K562 (cell line): Measurements from ENCODE around the gene S100A6. TPM values are rescaled to one million over a fixed set of nuclear protein-coding genes. Genes with fewer than 3 reads are reported as not detected.

Experiments used
- ATAC-seq: fragments of 200-7000 bp; cut with Tn5 transposase; 3 replicates; pipeline ENCODE4 v1.9.1; 2020; ENCODE audit warnings: moderate library complexity
- BruUV-seq: library from RNA; stranded (reverse); fragments of 400-500 nt; replicated peaks from 2 replicates; lab custom pipeline; 2021; lab: Mats Ljungman, UMichigan
- CTCF ChIA-PET: fragments of 300-600 bp; formaldehyde crosslinking; extraction: SDS; loops from one replicate; lab custom pipeline; 2021; ENCODE audit warnings: low intra/inter-chr PET ratio; lab: Yijun Ruan, JAX
- POLR2A ChIA-PET: fragments of 300-600, 350-650 bp; sonication (Branson Sonifier 250); formaldehyde crosslinking; extraction: SDS; loops from one replicate; lab custom pipeline; 2021; ENCODE audit warnings: antibody characterized with exemption, inconsistent platforms; lab: Yijun Ruan, JAX
- DNase-seq, 4 experiments: peaks; one replicate each; pipeline versions ENCODE4 v3.0.0 to v3.0.0-alpha.2; 2011 to 2018; ENCODE audit warnings: low spot score in 3 of 4, mixed read lengths in 3 of 4; ENCODE audit errors: extremely low read depth in 1 of 4
- FAIRE-seq: peaks from 2 replicates; lab custom pipeline; 2011; peaks lifted over from hg19 to GRCh38; lab: Jason Lieb, UNC
- H2AFZ ChIP-seq: 2 replicates; pipeline ENCODE4 v1.6.0; 2011; ENCODE audit warnings: low read depth, low read length, control low read depth, inconsistent platforms
- H3K27ac ChIP-seq: fragments of 200-600 bp; 3 replicates; pipeline ENCODE4 v1.8.0; 2011; ENCODE audit warnings: low read depth, mild to moderate bottlenecking, control low read depth, inconsistent platforms, low read length, moderate library complexity, mixed read lengths; ENCODE audit errors: extremely low read depth
- H3K27me3 ChIP-seq, 2 experiments: fragments of 300-600 bp in 1 of 2; 2 replicates in 1 of 2; 3 replicates in 1 of 2; pipeline versions ENCODE4 v1.6.0 to v1.8.0; 2011; ENCODE audit warnings: inconsistent platforms in 2 of 2, low read length in 2 of 2, mild to moderate bottlenecking in 1 of 2, mixed read lengths in 1 of 2, moderate library complexity in 1 of 2; ENCODE audit not compliant: control insufficient read depth in 2 of 2, insufficient read depth in 2 of 2
- H3K36me3 ChIP-seq: fragments of 300-600 bp; 3 replicates; pipeline ENCODE4 v1.8.0; 2011; ENCODE audit warnings: mild to moderate bottlenecking, low read length, inconsistent platforms; ENCODE audit not compliant: control insufficient read depth, insufficient read depth
- H3K4me1 ChIP-seq, 2 experiments: fragments of 200-600 bp in 1 of 2; replicated peaks in 1 of 2; 2 replicates in 1 of 2; 3 replicates in 1 of 2; pipeline versions ENCODE4 v1.5.1 to v1.8.0; 2011; ENCODE audit warnings: inconsistent platforms in 2 of 2, low read length in 2 of 2, mild to moderate bottlenecking in 1 of 2, mixed read lengths in 1 of 2, moderate library complexity in 1 of 2; ENCODE audit not compliant: control insufficient read depth in 2 of 2, insufficient read depth in 2 of 2
- H3K4me2 ChIP-seq: 2 replicates; pipeline ENCODE4 v1.6.1; 2011; ENCODE audit warnings: low read length, control low read depth, inconsistent platforms, mixed read lengths; ENCODE audit not compliant: insufficient read depth
- H3K4me3 ChIP-seq: fragments of 200-600 bp; sonication (generic), shearing (Covaris generic); 2 replicates; pipeline ENCODE4 v1.5.1; 2016; ENCODE audit warnings: control low read depth, inconsistent platforms
- H3K79me2 ChIP-seq: fragments of 200-600 bp; 3 replicates; pipeline ENCODE4 v1.8.0; 2011; ENCODE audit warnings: low read length, inconsistent platforms; ENCODE audit not compliant: control insufficient read depth, insufficient read depth
- H3K9ac ChIP-seq, 2 experiments: 2 replicates each; pipeline versions ENCODE4 v1.6.0 to v1.6.1; 2011; ENCODE audit warnings: low read depth in 2 of 2, low read length in 2 of 2, control low read depth in 1 of 2, inconsistent platforms in 1 of 2, mild to moderate bottlenecking in 1 of 2, mixed read lengths in 1 of 2; ENCODE audit not compliant: insufficient read depth in 1 of 2
- H3K9me1 ChIP-seq: one replicate; pipeline ENCODE4 v1.6.0; 2011; ENCODE audit warnings: inconsistent platforms, mild to moderate bottlenecking, low read length, moderate library complexity; ENCODE audit not compliant: control insufficient read depth, insufficient read depth
- H3K9me3 ChIP-seq: replicated peaks from 2 replicates; pipeline ENCODE4 v1.5.1; 2011; ENCODE audit warnings: low read depth, low read length, inconsistent platforms; ENCODE audit not compliant: control insufficient read depth, insufficient read depth
- H4K20me1 ChIP-seq: replicated peaks from 2 replicates; pipeline ENCODE4 v1.6.1; 2011; ENCODE audit warnings: low read length, inconsistent platforms, mixed read lengths; ENCODE audit not compliant: control insufficient read depth, insufficient read depth
- ARID1B ChIP-seq: fragments of 450-650 bp; IDR thresholded peaks from 2 replicates; pipeline ENCODE4 v1.6.1; 2016; ENCODE audit warnings: antibody characterized with exemption, mild to moderate bottlenecking, inconsistent platforms
- BACH1 ChIP-seq: fragments of 200-800 bp; sonication (Bioruptor generic); IDR thresholded peaks from 2 replicates; pipeline ENCODE4 v1.6.1; 2016; ENCODE audit warnings: missing genetic modification characterization, missing compliant biosample characterization
- CEBPG ChIP-seq, 3 experiments: fragments of 200-800 bp in 1 of 3; sonication (Bioruptor generic) in 1 of 3; sonication (generic) in 1 of 3; formaldehyde crosslinking in 1 of 3; IDR thresholded peaks in 2 of 3; conservative IDR thresholded peaks in 1 of 3; 2 replicates each; pipeline versions ENCODE4 v1.6.1 to v1.8.0; 2016 to 2022; ENCODE audit warnings: missing compliant biosample characterization in 2 of 3, missing genetic modification characterization in 2 of 3, mild to moderate bottlenecking in 1 of 3, missing genetic modification reagents in 1 of 3
- CXXC5 ChIP-seq: fragments of 250-450 bp; sonication (Bioruptor Pico); IDR thresholded peaks from 2 replicates; pipeline ENCODE4 v1.8.0; 2022; ENCODE audit warnings: inconsistent platforms, mild to moderate bottlenecking, moderate library complexity
- FOXA3 ChIP-seq, 2 experiments: fragments of 450-650 bp in 1 of 2; sonication (generic) in 1 of 2; formaldehyde crosslinking; IDR thresholded peaks in 1 of 2; conservative IDR thresholded peaks in 1 of 2; 2 replicates each; pipeline versions ENCODE4 v1.4.0 to v1.8.0; 2020 to 2022; ENCODE audit warnings: mild to moderate bottlenecking in 2 of 2, missing genetic modification reagents in 1 of 2
- FOXK1 ChIP-seq: sonication (generic); formaldehyde crosslinking; IDR thresholded peaks from 2 replicates; pipeline ENCODE4 v1.8.0; 2022; ENCODE audit warnings: missing genetic modification reagents, mild to moderate bottlenecking, borderline replicate concordance
- HDAC1 ChIP-seq, 2 experiments: fragments of 450-650 bp; IDR thresholded peaks; 2 replicates each; pipeline ENCODE4 v1.6.1; 2016 to 2017; ENCODE audit warnings: inconsistent platforms in 1 of 2, mild to moderate bottlenecking in 1 of 2, moderate library complexity in 1 of 2
- MEF2D ChIP-seq: conservative IDR thresholded peaks from 2 replicates; pipeline ENCODE4 v1.6.1; 2016; ENCODE audit warnings: low read depth, missing genetic modification characterization, missing compliant biosample characterization
- MXI1 ChIP-seq: IDR thresholded peaks from 2 replicates; pipeline ENCODE4 v1.6.1; 2011; ENCODE audit warnings: low read depth, mild to moderate bottlenecking, improper control_type of control experiment, low read length
- SNIP1 ChIP-seq: fragments of 450-650 bp; IDR thresholded peaks from 2 replicates; pipeline ENCODE4 v1.7.1; 2017; ENCODE audit warnings: low read depth, mild to moderate bottlenecking
- ZC3H8 ChIP-seq: fragments of 450-650 bp; IDR thresholded peaks from 2 replicates; pipeline ENCODE4 v1.6.1; 2017
- ZNF639 ChIP-seq, 2 experiments: fragments of 200-800 bp in 1 of 2; sonication (Bioruptor generic) in 1 of 2; sonication (generic) in 1 of 2; formaldehyde crosslinking in 1 of 2; IDR thresholded peaks in 1 of 2; conservative IDR thresholded peaks in 1 of 2; 2 replicates each; pipeline versions ENCODE4 v1.5.0 to v1.6.1; 2016 to 2020; ENCODE audit warnings: missing compliant biosample characterization in 1 of 2, missing genetic modification characterization in 1 of 2, missing genetic modification reagents in 1 of 2
- WGBS: fragments of 100-300 bp; shearing (Covaris generic); methylation state at CpG from one replicate; pipeline ENCODE4 v1.1.6; 2016; ENCODE audit warnings: low coverage, mixed read lengths; ENCODE audit not compliant: insufficient coverage; ENCODE audit errors: missing lambda C conversion rate; 5-methylcytosine and 5-hydroxymethylcytosine counted together
- in situ Hi-C: fragments of 300-500 bp; cut with MboI; formaldehyde crosslinking; loops from 4 replicates; pipeline ENCODE4 v1.15.0; 2018; ENCODE audit warnings: inconsistent platforms, mixed read lengths
- intact Hi-C: fragments of 100-400 bp; cut with micrococcal nuclease; formaldehyde crosslinking; loops from 2 replicates; pipeline ENCODE4 v1.14.2; 2022
- polyA plus RNA-seq, 8 experiments: library from polyadenylated mRNA; depleted of rRNA in 4 of 8; stranded (reverse) in 5 of 8; unstranded in 3 of 8; fragments of >200 nt; fragmentation: Nextera tagmentation in 2 of 8; fragmentation: Illumina TruSeq in 1 of 8; extraction: Ambion mirVana in 2 of 8; extraction: Trizol in 1 of 8; gene quantifications; 2 replicates each; pipeline versions ENCODE4 v1.2.1 to v1.2.3, GENCODE V29; 2011 to 2014; ENCODE audit warnings: inconsistent platforms in 1 of 8, missing spikeins in 1 of 8
- total RNA-seq, 7 experiments: library from RNA; depleted of rRNA in 6 of 7; stranded (reverse); fragments of >200 nt in 6 of 7; fragmentation: Illumina TruSeq in 2 of 7; extraction: Trizol in 2 of 7; gene quantifications; 2 replicates each; pipeline versions ENCODE4 v1.2.1 to v1.2.3, GENCODE V29; 2011 to 2021; ENCODE audit warnings: low replicate concordance in 1 of 7
- TF ChIP-seq, protein P1 (sequence below): fragments of 450-650 bp; IDR thresholded peaks from 2 replicates; pipeline ENCODE4 v1.6.1; 2014; ENCODE audit warnings: low read depth, mild to moderate bottlenecking, moderate library complexity, borderline replicate concordance

The S100A6 gene
- total and polyA plus RNA-seq, 9 of the 15 experiments (the other 6 are each of a cell fraction or from before 2014, with no cell fraction given), result 9.8 to 66.5 (median 23.2) TPM

DNA sequence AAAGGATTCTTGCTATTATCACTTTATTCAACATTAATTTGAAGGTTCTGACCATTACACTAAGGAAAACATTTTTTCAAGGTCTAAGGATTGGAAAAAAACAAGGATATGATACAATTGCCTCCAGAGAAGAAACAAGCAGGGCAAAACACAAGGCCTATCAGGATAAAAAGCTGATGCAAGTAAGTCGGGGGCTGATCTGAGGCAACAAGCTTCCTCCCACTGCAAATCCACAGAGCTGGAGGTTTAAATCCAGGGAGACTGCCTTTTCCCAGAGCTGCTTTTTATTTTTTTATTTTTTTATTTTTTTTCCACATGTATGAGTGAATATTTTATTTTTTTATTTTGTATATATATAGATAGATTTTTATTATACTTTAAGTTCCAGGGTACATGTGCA is 49.2 kb upstream of the S100A6 start:
- BruUV-seq, result no TSS peak
- H3K9me1 ChIP-seq, result no peaks in the 10 kb centered on the region
- intact Hi-C loops (no loop called here), in situ Hi-C loops (no loop called here)
- peaks cover 0 to 6% of the 10 kb centered on the region in 2 experiments; a peak in 1 of 5 replicates for H3K4me1 ChIP-seq
- no peak overlapping the region for H3K4me2 ChIP-seq
- POLR2A ChIA-PET, result no interaction called here
- no peaks in the 10 kb centered on the region for H3K36me3 ChIP-seq
- no peak overlapping the region for H2AFZ ChIP-seq
- DNase-seq (no peak), FAIRE-seq (peak; percentile 48), ATAC-seq (no peak)
- H3K27ac ChIP-seq, result no peak overlapping the region
- WGBS, result 20% methylated on average over 1 of the region's 1 CpG
- no peak for TF ChIP-seq CEBPG (CRISPR knock-in tag; IDR thresholded peaks at IDR 0.05)
- TF ChIP-seq CEBPG (tag; conservative IDR thresholded peaks at IDR 0.05 in 1 of 2, IDR thresholded peaks at IDR 0.05 in 1 of 2), result 0 out of 4 replicates have a peak, but pooled peaks of 1 of the 2 experiments have one; percentile 9
- no peak for TF ChIP-seq ZC3H8
- TF ChIP-seq CXXC5, result no peak
- no peak for TF ChIP-seq HDAC1 (IDR thresholded peaks at IDR 0.05)
- no peaks in the 10 kb centered on the region for H3K79me2 ChIP-seq
- H3K4me3 ChIP-seq, result no peak overlapping the region
- H3K27me3 ChIP-seq, result no peaks in the 10 kb centered on the region
- CTCF ChIA-PET, result no interaction called here
- H3K9me3 ChIP-seq, result no peaks in the 10 kb centered on the region
- H3K9ac ChIP-seq, result no peak overlapping the region
- H4K20me1 ChIP-seq, result no peaks in the 10 kb centered on the region

DNA sequence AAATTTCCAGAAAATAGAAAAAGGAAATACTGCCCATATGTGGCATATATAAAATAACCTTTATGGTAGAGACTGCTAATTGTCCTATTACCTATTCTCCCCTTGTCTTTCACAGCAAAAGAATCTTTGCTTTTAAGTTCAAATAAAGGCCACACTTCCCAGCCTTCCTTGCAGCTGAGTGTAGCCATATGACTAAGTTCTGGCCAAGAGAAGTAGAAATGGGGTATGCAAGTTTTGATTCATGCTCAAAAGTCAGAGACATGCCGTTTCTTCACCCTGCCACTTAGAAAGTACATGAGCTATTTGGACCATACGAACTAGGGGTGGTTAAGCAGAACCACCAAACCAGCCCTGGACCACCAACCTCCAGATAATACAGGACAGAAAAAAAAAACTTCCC is 48.2 kb upstream of the S100A6 start:
- intact Hi-C loops, result no loop called here
- H3K9ac ChIP-seq, result no peak overlapping the region
- no peak overlapping the region for H3K4me2 ChIP-seq
- no peaks in the 10 kb centered on the region for H4K20me1 ChIP-seq
- WGBS, result 21% methylated on average over 2 of the region's 2 CpGs
- H3K9me3 ChIP-seq, result no peaks in the 10 kb centered on the region
- TF ChIP-seq MEF2D (tag) (no peak), FOXK1 (CRISPR knock-in tag) (no peak), FOXA3 (CRISPR knock-in tag; conservative IDR thresholded peaks at IDR 0.05 in 1 of 2, IDR thresholded peaks at IDR 0.05 in 1 of 2) (no peak), ZNF639 (CRISPR knock-in tag; conservative IDR thresholded peaks at IDR 0.05 in 1 of 2, IDR thresholded peaks at IDR 0.05 in 1 of 2) (no peak), SNIP1 (no peak), BACH1 (tag) (no peak), ARID1B (no peak), MXI1 (no peak)
- TF ChIP-seq, protein P1, sequence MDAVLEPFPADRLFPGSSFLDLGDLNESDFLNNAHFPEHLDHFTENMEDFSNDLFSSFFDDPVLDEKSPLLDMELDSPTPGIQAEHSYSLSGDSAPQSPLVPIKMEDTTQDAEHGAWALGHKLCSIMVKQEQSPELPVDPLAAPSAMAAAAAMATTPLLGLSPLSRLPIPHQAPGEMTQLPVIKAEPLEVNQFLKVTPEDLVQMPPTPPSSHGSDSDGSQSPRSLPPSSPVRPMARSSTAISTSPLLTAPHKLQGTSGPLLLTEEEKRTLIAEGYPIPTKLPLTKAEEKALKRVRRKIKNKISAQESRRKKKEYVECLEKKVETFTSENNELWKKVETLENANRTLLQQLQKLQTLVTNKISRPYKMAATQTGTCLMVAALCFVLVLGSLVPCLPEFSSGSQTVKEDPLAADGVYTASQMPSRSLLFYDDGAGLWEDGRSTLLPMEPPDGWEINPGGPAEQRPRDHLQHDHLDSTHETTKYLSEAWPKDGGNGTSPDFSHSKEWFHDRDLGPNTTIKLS, result no peak
- no peak overlapping the region for H3K4me3 ChIP-seq
- DNase-seq (no peak), FAIRE-seq (peak; percentile 55), ATAC-seq (no peak)
- no TSS peak for BruUV-seq
- no peaks in the 10 kb centered on the region for H3K36me3 ChIP-seq
- H2AFZ ChIP-seq, result 0 out of 2 replicates have a peak overlapping the region, but pooled peaks have one; percentile 7
- H3K27ac ChIP-seq, result no peak overlapping the region
- no peaks in the 10 kb centered on the region for H3K27me3 ChIP-seq
- no peaks in the 10 kb centered on the region for H3K9me1 ChIP-seq
- peaks cover 0 to 6% of the 10 kb centered on the region in 2 experiments; a peak in 1 of 5 replicates for H3K4me1 ChIP-seq
- ChIA-PET CTCF (interaction anchor here (0.7 kb wide), 1 partner anchor 12 kb away, joined by 3 read pairs; no protein-coding TSS in a partner anchor), POLR2A (interaction anchor here (1.3 kb wide), 1 partner anchor 9 kb away, joined by 4 read pairs; no protein-coding TSS in a partner anchor)
- in situ Hi-C loops, result no loop called here
- H3K79me2 ChIP-seq, result no peaks in the 10 kb centered on the region
